Measurements from ENCODE around the gene MUSK.
"Not testable (repeated sequence)": the region's sequence is repeated elsewhere in the genome, so short reads cannot be mapped to it uniquely, and the experiment has no call there.

Gene MUSK

GRCh38 chr9:110668570-110669167 lies at the start of gene MUSK:
Gene MUSK (plus strand): TSS chr9:110668791. CDS start chr9:110668905, 114 bp downstream.
- DNase-seq, result no peak

- DNase-seq, result no peak
Measured at GRCh38 chr9:110619831-110620230, 48.8 kb upstream of the MUSK start.

GRCh38 chr9:110620726-110621125 lies 47.9 kb upstream of the MUSK start:
- no peak for DNase-seq

GRCh38 chr9:110622368-110622767 lies 46.2 kb upstream of the MUSK start:
- DNase-seq, result no peak

- peak; percentile 4 to 9 for DNase-seq
Measured at GRCh38 chr9:110623462-110624025, 45.0 kb upstream of the MUSK start.

GRCh38 chr9:110626101-110626829 lies 42.3 kb upstream of the MUSK start:
- no peak for DNase-seq

GRCh38 chr9:110635589-110635988 lies 33.0 kb upstream of the MUSK start:
- DNase-seq, result no peak

GRCh38 chr9:110638381-110638954 lies 30.1 kb upstream of the MUSK start:
- DNase-seq, result no peak

GRCh38 chr9:110640736-110641135 lies 27.9 kb upstream of the MUSK start:
- DNase-seq, result peak; percentile 6 to 9

GRCh38 chr9:110641293-110641692 lies 27.3 kb upstream of the MUSK start:
- no peak for DNase-seq

- no peak for DNase-seq
Measured at GRCh38 chr9:110648696-110649095, 19.9 kb upstream of the MUSK start.

- DNase-seq, result no peak
Measured at GRCh38 chr9:110650261-110650660, 18.3 kb upstream of the MUSK start.

- DNase-seq, result no peak
Measured at GRCh38 chr9:110650991-110651411, 17.6 kb upstream of the MUSK start.

- no peak for DNase-seq
Measured at GRCh38 chr9:110655754-110656641, 12.6 kb upstream of the MUSK start.

- no peak for DNase-seq
Measured at GRCh38 chr9:110659891-110660541, 8.6 kb upstream of the MUSK start.

GRCh38 chr9:110669433-110669832 lies 842 bp downstream of the MUSK start:
- no peak for DNase-seq

- DNase-seq, result no peak
Measured at GRCh38 chr9:110671849-110672248, 3.3 kb downstream of the MUSK start.

- no peak for DNase-seq
Measured at GRCh38 chr9:110672873-110673510, 4.4 kb downstream of the MUSK start.

- no peak for DNase-seq
Measured at GRCh38 chr9:110687497-110687896, 18.9 kb downstream of the MUSK start.

- no peak for DNase-seq
Measured at GRCh38 chr9:110688329-110688728, 19.7 kb downstream of the MUSK start.

GRCh38 chr9:110691002-110691549 lies 22.5 kb downstream of the MUSK start:
- no peak for DNase-seq

GRCh38 chr9:110695846-110696245 lies 27.3 kb downstream of the MUSK start:
- DNase-seq, result not testable (repeated sequence)
